Measurements from ENCODE around the gene SDF4.

- no peak for TF ChIP-seq CTCF (IDR thresholded peaks at IDR 0.05; ENCODE audit: insufficient read depth, low read length, poor library complexity, severe bottlenecking)
- TF ChIP-seq EZH2phosphoT487 (conservative IDR thresholded peaks at IDR 0.05; ENCODE audit: low read length), result no peak
These were observed 7.4 kb upstream of the SDF4 start for GRCh38 chr1:1239227-1239613.

All from SU-DHL-6 (cell line).